Inflammatory macrophage treated with lipopolysaccharide for 1 hour (primary cell): ENCODE results near the gene NR2F2.

Experiments used
- DNase-seq, 2 donors: peaks; one replicate each; pipeline ENCODE4 v3.0.0-alpha.2; 2020 to 2022

Gene NR2F2

DNA sequence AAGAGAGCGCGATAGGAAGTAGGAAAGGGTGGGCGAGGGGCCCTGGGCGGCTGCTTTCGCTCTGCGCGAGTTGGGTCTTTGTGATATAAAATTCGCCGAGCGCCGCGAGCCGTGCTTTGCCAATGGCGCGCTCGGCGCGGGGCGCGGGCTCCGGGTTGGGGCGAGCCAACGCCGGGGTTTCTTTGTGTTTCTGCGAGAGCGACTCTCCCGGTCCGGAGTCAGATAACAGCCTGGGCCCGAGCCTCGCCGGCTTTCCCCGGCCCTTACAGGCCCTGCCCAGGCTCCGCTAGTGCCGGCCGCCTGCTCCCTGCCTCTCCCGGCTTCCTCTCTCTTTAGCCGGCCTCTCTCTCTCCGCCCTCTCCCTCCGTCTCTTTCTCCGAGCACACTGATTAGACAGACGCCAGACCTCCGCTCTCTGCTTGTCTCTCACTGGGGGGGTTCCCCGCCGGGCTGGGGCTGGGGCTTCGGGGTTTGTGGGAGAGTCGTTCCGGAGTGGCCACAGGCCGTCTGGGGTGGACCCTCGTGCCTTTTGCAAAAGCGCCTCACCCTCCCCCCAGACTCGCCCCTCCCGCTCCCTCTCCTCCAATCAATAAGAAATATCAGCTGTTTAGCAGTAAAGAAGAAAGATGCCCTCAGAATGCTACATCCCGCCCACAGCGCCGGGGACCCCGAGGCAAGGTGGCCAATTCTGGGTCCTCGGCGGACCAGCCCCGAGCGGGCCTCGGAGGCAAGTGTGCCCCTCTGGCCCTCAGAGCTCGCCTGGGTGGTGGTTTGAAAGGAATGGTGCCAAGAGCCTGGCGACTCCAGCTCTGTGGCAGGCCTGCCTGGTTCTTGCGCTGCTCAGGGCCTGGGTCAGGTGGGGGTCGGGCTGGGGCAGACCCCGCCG is 2.9 kb downstream of the NR2F2 start:
- no peak for DNase-seq

GRCh38 chr15:96334017-96334704 is 3.7 kb downstream of the NR2F2 start:
- no peak for DNase-seq

DNA sequence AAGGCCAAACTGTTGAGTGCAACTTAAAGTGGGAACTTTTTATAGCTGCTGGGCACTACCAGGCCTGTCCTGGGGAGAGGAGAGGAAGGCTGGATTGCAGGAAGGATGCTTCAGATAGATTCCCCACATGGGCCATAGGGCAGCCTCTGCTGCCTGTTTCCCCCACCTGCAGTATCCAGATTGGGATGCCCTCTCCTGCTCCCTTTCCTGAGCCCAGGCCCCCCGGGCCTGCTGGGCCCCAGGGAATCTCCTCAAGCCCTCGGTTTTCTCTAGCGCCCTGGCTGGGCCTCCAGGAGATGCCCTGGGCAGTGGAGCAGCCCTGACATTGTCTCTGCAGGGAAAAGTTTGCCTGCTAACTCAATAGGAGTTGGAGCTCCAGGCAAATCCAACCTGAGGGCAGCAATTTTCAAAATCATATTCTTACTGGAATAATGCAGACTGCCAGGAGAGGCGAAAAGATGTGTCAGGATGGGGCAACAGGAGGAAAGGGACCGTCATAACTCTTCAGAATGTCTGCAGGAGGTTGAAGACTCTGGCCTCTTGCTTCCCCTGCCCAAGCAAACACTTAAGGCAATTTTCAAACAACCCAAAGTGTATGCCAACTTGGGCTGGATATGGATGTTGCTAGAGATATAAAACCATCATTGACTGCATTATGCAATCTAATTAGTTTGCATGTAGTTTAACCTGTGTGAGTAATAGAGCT is 4.4 kb downstream of the NR2F2 start:
- DNase-seq: no peak

- no peak for DNase-seq
Measured at GRCh38 chr15:96335411-96336024, 5.0 kb downstream of the NR2F2 start.

DNA sequence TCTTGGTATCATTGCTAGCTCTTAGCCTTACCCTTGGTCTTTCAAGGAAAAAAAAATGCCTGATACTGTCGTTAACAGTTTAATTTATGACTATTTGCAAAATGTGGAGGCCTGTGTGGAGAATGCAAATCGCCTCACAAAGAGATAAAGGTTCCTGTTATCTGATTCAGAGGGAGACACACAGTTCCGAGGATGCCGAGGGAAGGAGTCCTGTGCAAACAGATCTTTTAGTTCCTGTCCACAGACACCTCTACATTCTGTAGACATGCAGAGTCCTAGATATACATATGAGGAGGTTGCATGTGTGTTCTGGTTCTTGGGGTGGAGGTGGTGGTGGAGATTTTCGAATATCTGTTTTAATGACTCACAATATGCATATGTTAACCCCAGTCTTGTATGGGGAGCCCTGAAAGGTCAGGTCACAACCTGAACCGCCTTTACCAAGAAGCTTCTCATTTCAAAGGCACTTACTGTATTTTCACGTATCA is 5.7 kb downstream of the NR2F2 start:
- DNase-seq: no peak

DNA sequence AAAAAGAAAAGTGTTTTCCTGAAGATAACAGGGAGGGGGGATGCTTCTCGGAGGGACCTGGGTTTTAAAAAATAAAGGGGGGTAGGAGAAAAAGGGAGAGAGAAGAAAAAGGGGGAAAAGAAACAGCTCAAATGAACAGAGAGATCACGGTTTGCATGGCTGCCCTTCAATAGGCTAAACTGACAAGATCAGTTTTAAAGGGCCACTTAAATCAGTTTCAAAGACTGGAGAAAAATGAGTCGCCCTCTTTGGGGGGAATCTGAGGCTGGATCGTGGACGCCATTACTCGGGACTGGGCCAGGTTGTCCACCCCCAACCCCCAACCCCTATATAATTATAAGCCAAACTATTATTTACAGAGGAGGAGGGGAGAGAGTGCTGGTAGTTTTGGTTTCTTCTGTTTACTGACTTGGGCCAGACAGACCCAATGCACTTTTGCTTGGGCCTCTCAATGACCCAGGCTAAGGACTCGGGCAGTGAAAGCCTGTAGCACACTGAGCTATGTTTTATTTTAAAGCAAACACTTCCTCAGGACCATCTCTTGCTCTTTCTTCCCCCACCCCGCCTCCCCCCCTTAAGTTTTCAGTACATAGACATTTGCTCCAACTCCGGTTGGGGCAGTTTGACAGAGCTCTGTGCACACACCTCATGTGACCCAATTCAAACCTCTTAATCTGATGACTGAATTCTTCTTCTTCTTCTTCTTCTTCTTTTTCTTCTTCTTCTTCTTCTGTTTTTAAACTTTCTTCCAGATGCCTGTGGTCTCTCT is 6.3 kb downstream of the NR2F2 start:
- no peak for DNase-seq

GRCh38 chr15:96337365-96338023 is 7.0 kb downstream of the NR2F2 start:
- no peak for DNase-seq

DNA sequence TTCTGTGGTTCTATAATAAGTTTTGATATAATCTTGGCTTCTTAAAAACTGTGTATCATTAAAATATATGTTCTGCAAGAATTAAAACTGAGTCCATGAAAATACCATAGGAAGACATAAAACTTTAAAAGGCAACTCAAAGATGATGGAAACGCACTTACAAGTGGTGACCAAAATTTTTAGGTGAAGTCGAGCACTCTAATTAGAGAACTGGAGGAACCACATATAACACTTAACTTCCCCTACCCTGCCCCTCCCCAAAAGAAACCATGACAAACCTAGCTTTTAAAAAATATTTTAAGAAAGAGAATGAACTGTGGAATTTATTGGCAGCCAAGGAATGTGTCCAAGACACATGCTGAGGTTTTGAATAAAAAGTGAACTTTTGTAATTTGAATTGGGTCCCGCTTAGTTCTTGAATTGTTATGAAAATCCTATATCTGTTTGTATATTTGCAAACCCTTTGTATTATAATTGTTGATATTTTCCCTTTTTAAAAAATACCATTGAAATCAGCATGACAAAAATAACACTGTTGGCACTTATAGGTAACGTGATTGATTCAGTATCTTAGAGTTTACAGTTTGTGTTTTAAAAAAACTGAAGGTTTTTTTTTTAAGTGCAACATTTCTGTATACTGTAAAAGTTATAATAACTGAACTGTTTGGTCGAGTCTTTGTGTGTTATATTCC is 7.7 kb downstream of the NR2F2 start:
- no peak for DNase-seq

DNA sequence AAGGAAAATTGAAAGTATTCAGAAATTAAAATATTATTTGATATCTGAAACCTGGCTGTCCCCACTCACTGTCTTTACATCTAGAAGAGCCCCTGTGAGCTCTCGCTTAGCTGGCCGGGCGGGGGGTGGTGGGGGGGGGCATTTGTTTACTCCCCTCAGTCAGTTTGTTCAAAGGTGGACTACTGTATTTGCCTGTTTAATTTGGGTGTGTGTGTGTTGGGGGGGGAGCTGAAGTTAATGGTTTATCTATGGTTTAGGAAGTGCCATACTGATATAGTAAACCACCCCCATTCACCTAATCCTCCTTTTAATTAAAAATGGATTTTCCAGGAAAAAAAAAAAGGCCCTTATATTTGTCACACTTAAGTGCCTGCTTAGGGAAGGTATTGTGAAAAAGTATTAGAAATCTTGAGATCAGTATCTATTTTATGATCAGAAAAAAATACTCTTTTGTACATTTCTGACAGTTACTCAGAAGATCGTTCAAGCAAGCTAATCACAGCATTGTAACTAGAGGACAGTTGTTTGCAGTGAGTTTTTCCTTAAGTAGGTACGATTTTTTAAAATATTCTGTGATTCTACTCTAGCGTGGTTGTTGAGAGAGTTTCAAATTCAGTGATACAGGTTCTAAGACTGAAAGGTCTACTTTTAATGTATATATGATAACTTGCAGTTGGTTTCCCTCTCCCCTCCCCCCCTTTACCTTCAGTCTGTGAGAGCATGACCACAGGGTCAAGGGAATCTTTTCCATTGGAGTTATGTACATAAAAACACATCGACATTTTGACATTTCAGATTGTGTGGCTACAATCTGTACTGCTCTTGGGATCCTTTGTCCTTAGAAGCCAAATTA is 8.5 kb downstream of the NR2F2 start:
- no peak for DNase-seq

DNA sequence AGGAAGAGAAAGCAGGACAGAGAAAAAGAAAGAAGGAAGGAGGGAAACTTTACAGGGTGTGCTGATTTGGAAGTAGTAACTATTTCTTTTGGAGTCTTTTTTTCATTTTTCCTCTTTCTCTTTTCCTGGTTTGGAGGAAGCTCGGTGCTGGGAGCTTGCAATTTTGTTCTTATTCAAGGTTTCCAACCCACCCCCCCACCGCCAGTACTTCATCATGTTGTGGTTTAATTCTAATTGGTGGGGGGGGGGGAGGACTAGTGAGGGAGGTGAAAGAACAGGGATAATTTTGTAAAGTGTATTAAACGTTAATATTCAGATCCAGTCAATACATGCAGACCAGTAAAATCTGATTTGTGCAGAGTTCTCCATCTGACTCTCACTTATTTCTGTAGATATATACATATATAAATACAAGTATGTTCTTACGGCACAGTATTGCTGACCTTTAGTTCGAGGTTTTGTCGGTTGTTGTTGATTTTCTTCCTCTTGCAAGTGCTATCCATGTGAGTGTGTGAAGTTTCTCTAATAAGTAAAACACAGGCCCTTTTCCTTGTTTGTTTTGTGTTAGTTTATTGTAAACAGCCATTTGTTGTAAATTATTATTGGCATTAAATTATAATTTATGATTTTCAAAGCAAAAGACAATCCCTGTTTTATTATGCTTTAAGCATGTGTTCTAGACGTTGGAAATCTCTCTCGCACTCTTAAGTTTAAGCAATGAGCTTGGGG is 9.3 kb downstream of the NR2F2 start:
- no peak for DNase-seq

GRCh38 chr15:96340348-96340597 is 9.8 kb downstream of the NR2F2 start:
- DNase-seq: no peak

DNA sequence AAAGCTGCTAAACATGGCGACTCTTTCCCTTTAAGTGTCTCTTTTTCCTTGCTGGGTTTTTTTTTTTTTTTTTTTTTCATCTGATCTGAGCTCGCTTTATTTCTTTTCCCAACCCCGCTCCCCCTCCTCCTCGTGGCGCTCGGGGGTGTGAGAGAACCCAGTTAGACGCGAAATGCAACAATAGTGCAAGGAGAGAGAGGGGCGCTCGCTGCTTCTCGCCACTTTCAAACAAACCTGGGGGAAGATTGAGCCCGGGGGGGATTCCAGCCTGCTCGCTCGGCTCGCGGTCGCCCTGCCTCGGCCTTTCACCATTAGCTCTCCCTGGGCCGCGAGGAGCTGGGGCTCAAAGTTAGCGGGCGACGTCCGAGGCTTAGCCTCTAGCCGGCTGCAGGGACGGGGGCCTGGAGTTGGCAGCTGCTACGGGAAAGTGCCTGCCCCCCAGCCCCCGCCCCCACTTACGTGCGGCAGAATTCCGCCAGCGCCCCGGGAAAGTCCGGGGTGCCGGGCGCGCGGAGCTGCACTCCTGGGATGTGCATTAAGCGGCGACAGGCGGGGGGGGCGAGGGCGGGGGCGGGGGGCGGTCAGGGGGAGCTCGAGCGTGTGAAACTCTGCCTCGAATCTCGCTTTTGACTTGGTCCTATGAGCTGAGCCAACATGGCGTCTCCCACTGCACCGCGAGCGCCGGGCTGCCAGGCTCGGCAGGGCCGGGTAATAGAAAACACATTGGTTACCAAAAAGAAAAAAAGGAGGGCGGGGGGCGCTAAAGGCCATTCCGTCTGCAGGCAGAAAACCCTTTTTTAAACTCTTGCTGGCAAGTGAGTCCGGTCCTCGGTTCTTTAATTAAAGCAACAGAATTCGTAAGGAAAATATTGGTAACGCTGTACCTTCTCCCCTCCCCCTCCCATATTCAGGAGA is 10.4 kb downstream of the NR2F2 start:
- no peak for DNase-seq

GRCh38 chr15:96341513-96342405 is 11.3 kb downstream of the NR2F2 start:
- no peak for DNase-seq

DNA sequence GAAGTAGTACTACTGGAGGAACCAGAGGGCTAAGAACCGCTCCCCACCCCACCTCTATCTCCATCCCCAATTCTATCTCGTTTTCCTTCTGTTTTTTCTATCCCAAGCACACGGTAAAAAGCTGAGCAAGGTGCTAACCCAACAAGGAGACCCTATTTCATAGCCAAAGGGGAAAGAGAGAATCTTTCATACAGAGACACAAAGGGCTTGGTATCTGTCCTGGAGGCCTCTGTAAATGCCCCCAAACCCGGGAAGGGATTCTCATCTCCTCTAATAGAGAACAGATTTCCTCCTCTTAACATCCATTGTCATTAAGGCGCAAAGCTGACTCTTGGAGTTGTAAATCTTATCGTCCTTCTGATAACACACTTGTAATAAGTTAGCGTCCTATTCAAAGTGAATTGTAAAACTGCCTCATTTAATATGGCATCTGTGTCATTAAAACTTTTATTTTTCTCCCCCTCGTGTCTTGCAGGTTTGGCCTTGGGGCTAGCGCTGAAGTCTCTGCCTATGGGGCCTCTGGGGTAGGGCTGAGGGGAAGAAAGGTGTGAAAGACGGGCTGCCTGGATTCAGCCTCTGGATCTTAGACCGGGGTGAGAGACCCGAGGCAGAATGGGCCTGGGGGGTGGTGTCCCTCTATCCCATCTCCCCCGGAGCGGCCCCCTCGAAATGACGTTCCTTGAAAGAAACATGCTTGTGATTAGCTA is 12.1 kb downstream of the NR2F2 start:
- no peak for DNase-seq

GRCh38 chr15:96343113-96344059 is 12.9 kb downstream of the NR2F2 start:
- no peak for DNase-seq
